Camera-type eye (tissue), 1 donor: ENCODE results near the gene TUBA1B. TPM values are rescaled to one million over a fixed set of nuclear protein-coding genes. Genes with fewer than 3 reads are reported as not detected.

Experiments used
- total RNA-seq: library from RNA; depleted of rRNA; stranded (reverse); fragments of >200 nt; gene quantifications from one replicate; pipeline ENCODE4 v1.2.3, GENCODE V29; 2014

TUBA1B gene
- total RNA-seq = 786 TPM

DNA sequence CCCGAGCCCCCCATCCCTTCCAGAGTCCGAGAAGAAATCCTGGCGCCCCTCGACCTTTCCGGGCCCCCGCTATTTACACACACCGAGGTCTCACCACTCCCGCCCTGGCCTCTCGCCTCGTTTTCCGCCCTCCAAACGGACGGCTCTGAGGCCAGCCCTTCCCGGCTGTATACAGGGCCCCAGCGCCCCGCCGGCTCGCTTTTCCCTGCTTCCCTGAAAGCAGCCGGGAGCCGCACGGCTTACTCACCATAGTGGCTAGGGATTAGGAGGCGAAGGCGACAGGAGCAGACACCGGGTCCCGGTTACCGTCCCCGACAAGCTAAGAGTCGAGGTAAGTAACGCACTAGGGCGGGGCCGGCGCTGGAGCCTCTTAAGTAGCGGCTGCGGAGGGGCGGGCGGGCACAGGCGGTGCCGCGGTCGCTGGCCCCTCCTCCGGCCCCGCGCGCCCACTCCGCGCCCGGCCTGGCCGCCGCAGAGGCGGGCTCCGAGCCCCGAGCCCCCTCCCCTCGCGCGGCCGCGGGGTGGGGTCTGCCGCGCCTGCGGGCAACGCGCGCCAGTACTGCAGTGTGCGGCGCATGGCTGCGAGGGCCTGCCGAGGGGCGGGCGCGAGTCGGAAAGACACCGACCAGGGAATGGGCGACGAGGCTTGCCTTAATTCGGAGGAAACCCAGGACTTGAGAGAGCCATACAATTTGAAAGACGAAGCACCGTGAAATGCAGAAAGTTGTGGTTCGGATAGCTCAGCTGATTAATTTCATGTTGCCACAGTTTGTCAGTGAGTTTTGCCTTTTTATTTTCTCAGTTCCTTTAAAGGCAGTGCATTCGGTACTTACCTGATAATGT is at the start of gene TUBA1B:
Gene TUBA1B, minus strand, starts transcription at position 345 of the 843 bp plus-strand sequence. Its CDS starts 95 bp downstream, at position 250.

GRCh38 chr12:49110464-49111155 is 20.6 kb downstream of the TUBA1B start, which contains the start of gene LMBR1L:
Gene LMBR1L, minus strand, starts transcription at chr12:49110847. Its CDS starts 292 bp downstream, at chr12:49110555.

GRCh38 chr12:49094160-49094974 is 36.8 kb downstream of the TUBA1B start, which contains the start of gene DHH:
Gene DHH, minus strand, starts transcription at chr12:49094801. Its CDS starts 289 bp downstream, at chr12:49094512.

Other genes starting within 250 kb of the TUBA1B start
- 9.0 TPM for gene FKBP11, start 205.9 kb downstream of the TUBA1B start, total RNA-seq
- gene ARF3, start 173.9 kb downstream of the TUBA1B start, total RNA-seq = 50.5 TPM
- gene WNT10B, start 159.7 kb downstream of the TUBA1B start, total RNA-seq = 2.0 TPM
- gene WNT1, start 153.1 kb downstream of the TUBA1B start, total RNA-seq = not detected
- 1.0 TPM for gene DDN, start 132.0 kb downstream of the TUBA1B start, total RNA-seq
- 35.6 TPM for gene PRKAG1, start 112.6 kb downstream of the TUBA1B start, total RNA-seq
- gene KMT2D, start 70.6 kb downstream of the TUBA1B start, total RNA-seq = 81.4 TPM
- gene RHEBL1, start 61.4 kb downstream of the TUBA1B start, total RNA-seq = 0.77 TPM
- 1.4 TPM for gene DHH, start 36.6 kb downstream of the TUBA1B start, total RNA-seq
- 77.6 TPM for gene LMBR1L, start 20.5 kb downstream of the TUBA1B start, total RNA-seq
- gene TUBA1A, start 57.7 kb upstream of the TUBA1B start, total RNA-seq = 1,127 TPM
- 76.0 TPM for gene TUBA1C, start 133.7 kb upstream of the TUBA1B start, total RNA-seq
- gene PRPH, start 163.8 kb upstream of the TUBA1B start, total RNA-seq = 18.9 TPM
- 6.2 TPM for gene TROAP, start 191.9 kb upstream of the TUBA1B start, total RNA-seq
- 0.55 TPM for gene C1QL4, start 205.8 kb upstream of the TUBA1B start, total RNA-seq
- 1.4 TPM for gene DNAJC22, start 215.5 kb upstream of the TUBA1B start, total RNA-seq
- 44.1 TPM for gene SPATS2, start 236.1 kb upstream of the TUBA1B start, total RNA-seq